ENCODE data around the gene ATXN1. TPM values are rescaled to one million over a fixed set of nuclear protein-coding genes. Genes with fewer than 3 reads are reported as not detected.

Gene ATXN1
- total and polyA plus RNA-seq, 2 experiments from 2014 or later = 14.2 to 20.1 TPM

DNA sequence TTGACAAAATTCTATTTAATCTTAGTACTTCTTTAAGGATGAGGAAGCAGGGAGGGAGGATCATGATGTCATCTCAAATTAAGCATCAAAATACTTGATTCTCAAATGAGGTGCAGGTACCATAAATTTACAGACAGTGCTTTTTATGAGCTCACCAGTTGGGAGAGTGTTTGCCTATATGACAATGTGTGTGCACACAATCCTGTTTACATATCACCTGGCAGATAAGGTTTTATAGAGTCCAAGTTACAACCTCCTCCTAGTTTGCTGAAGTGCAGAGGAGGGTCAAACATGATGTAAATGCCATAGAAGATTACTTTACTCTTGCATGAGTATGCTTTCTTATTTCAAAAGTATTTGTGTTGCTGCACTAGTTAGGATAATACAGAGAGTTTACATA is 6.4 kb downstream of the ATXN1 start:
- Histone ChIP-seq H3K36me3 (ENCODE audit: low read depth) (peaks cover 3% of the 10 kb centered on the region; the same call in 1 of the 2 replicates), H3K9ac (no peak overlapping the region), H3K79me2 (ENCODE audit: insufficient read depth) (peaks cover 91% of the 10 kb centered on the region), H3F3A (ENCODE audit: insufficient read depth) (peaks cover 73% of the 10 kb centered on the region), H3K9me3 (ENCODE audit: low read depth) (no peaks in the 10 kb centered on the region), H4K20me1 (ENCODE audit: insufficient read depth) (no peaks in the 10 kb centered on the region), H3K27me3 (replicated peaks; ENCODE audit: insufficient read depth) (no peaks in the 10 kb centered on the region), H3K4me1 (ENCODE audit: insufficient read depth) (peaks cover 61% of the 10 kb centered on the region), H3K9me2 (ENCODE audit: insufficient read depth) (no peaks in the 10 kb centered on the region), H3K4me3 (no peak overlapping the region), H2AFZ (no peak overlapping the region), H3K27ac (no peak overlapping the region), H3K4me2 (ENCODE audit: unreplicated experiment) (no peak overlapping the region)
- TF ChIP-seq EZH2phosphoT487 (IDR thresholded peaks at IDR 0.05; ENCODE audit: insufficient read depth, low read depth) (no peak), EZH2 (IDR thresholded peaks at IDR 0.05; ENCODE audit: insufficient read depth, poor library complexity, severe bottlenecking) (no peak)
- in situ Hi-C loops (cut with MboI) = no loop called here
- no peak for DNase-seq

DNA sequence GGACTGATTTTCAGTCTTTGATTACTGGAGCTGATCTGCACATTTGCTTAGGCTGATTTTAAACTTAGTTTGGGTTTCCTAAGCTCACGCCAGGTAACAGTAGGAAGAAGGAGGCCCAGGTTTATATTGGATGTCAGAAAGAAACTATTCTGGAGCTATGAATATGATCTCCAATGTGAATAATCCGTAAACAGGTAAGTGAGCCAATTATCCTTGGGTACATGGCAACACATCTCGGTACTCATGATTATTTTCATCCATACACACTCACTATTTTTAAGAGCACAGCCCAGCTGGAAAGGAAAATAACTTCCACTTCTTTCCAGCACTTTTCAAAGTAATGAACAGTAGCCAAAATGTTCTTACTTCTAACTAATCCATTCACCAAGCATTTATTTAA is 7.0 kb downstream of the ATXN1 start:
- Histone ChIP-seq H3K9me3 (ENCODE audit: low read depth) (no peaks in the 10 kb centered on the region), H2AFZ (no peak overlapping the region), H3K27me3 (replicated peaks; ENCODE audit: insufficient read depth) (no peaks in the 10 kb centered on the region), H3K9ac (no peak overlapping the region), H3K27ac (no peak overlapping the region), H4K20me1 (ENCODE audit: insufficient read depth) (no peaks in the 10 kb centered on the region), H3K4me2 (ENCODE audit: unreplicated experiment) (no peak overlapping the region), H3K36me3 (ENCODE audit: low read depth) (peaks cover 9% of the 10 kb centered on the region; the same call in 1 of the 2 replicates), H3K9me2 (ENCODE audit: insufficient read depth) (no peaks in the 10 kb centered on the region), H3K4me3 (no peak overlapping the region), H3K4me1 (ENCODE audit: insufficient read depth) (peaks cover 64% of the 10 kb centered on the region), H3F3A (ENCODE audit: insufficient read depth) (peaks cover 73% of the 10 kb centered on the region), H3K79me2 (ENCODE audit: insufficient read depth) (peaks cover 97% of the 10 kb centered on the region)
- in situ Hi-C loops (cut with MboI) = no loop called here
- WGBS, 2 experiments (ENCODE audit: low coverage in 1 of 2, low lambda C conversion rate in 2 of 2, missing lambda C conversion rate in 2 of 2) = 43 to 53% methylated on average over 3 of the region's 3 CpGs
- no peak for DNase-seq
- TF ChIP-seq EZH2 (IDR thresholded peaks at IDR 0.05; ENCODE audit: insufficient read depth, poor library complexity, severe bottlenecking) (no peak), EZH2phosphoT487 (IDR thresholded peaks at IDR 0.05; ENCODE audit: insufficient read depth, low read depth) (no peak)

DNA sequence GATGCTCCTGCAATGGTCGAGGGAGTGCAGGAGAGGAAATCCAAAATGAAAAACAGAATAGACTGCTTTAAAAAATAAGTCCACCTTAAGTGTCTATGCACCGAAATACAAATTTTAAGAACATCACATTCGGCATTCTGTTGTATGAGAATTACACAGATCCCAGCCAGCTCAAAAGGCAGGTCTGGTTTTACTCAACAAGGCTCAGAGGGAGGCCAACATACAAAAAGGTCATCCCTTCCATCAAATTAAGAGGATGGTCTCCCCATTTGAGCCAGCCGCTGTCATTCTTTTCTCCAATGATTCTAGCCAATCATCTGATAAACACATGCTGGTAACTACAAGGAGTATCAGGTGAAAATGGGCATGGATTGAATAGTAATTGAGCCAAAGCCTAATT is 7.9 kb downstream of the ATXN1 start:
- Histone ChIP-seq H3K79me2 (ENCODE audit: insufficient read depth) (peaks cover 97% of the 10 kb centered on the region), H3K36me3 (ENCODE audit: low read depth) (peaks cover 15% of the 10 kb centered on the region; the same call in 1 of the 2 replicates), H3K9me3 (ENCODE audit: low read depth) (no peaks in the 10 kb centered on the region), H3K27ac (peak overlapping the region; percentile 85), H4K20me1 (ENCODE audit: insufficient read depth) (no peaks in the 10 kb centered on the region), H3K9me2 (ENCODE audit: insufficient read depth) (no peaks in the 10 kb centered on the region), H3K4me3 (no peak overlapping the region), H3K4me1 (ENCODE audit: insufficient read depth) (peaks cover 57% of the 10 kb centered on the region), H3F3A (ENCODE audit: insufficient read depth) (peaks cover 64% of the 10 kb centered on the region), H3K9ac (0 out of 2 replicates have a peak overlapping the region, but pooled peaks have one; percentile 68), H3K4me2 (ENCODE audit: unreplicated experiment) (no peak overlapping the region), H2AFZ (no peak overlapping the region), H3K27me3 (replicated peaks; ENCODE audit: insufficient read depth) (no peaks in the 10 kb centered on the region)
- DNase-seq = no peak
- no peak for TF ChIP-seq EZH2phosphoT487 (IDR thresholded peaks at IDR 0.05; ENCODE audit: insufficient read depth, low read depth)
- 77 to 82% methylated on average over 4 of the region's 4 CpGs for WGBS, 2 experiments (ENCODE audit: low coverage in 1 of 2, low lambda C conversion rate in 2 of 2, missing lambda C conversion rate in 2 of 2)
- in situ Hi-C loops (cut with MboI) = no loop called here

DNA sequence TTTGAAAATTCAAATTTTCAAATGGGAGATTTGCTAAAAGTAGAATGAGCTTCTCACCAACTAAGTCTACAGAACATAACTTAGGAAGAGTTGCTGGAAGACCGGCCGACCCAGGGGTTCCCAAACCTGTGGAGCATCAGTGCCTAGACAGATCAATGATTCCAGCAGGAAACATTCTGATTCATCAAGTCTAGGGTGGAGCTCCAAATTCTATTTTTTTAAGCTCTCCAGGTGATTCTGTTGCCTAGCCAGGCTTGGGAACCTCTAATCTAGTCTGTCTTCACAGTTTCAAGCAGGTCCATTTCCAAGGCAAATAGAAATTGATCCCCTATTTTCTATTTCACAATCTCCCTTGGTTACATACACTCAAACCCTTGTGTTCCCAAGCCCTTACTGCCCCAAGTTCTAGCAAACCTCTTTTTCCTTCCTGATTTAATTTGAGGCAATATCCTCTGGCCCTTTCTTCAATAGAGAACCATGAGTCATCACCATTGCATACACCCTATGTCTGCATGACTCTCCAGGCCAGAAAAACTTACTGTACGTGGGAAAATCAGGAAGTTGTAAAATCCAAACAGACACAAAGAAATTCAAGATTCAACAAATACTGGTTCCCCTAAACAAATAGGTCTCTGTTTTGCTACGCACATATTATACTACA is 8.9 kb downstream of the ATXN1 start:
- Histone ChIP-seq H3K27ac (peak overlapping the region; percentile 85), H3K4me1 (ENCODE audit: insufficient read depth) (peaks cover 57% of the 10 kb centered on the region), H4K20me1 (ENCODE audit: insufficient read depth) (no peaks in the 10 kb centered on the region), H3K4me2 (ENCODE audit: unreplicated experiment) (peak overlapping the region; percentile 78), H3K36me3 (ENCODE audit: low read depth) (peaks cover 15% of the 10 kb centered on the region; the same call in 1 of the 2 replicates), H3K9me2 (ENCODE audit: insufficient read depth) (no peaks in the 10 kb centered on the region), H3K9me3 (ENCODE audit: low read depth) (no peaks in the 10 kb centered on the region), H3K9ac (peak overlapping the region; percentile 68), H2AFZ (no peak overlapping the region), H3F3A (ENCODE audit: insufficient read depth) (peaks cover 66% of the 10 kb centered on the region), H3K27me3 (replicated peaks; ENCODE audit: insufficient read depth) (no peaks in the 10 kb centered on the region), H3K4me3 (peak overlapping the region; percentile 23; the same call in 1 of the 2 replicates), H3K79me2 (ENCODE audit: insufficient read depth) (peaks cover 96% of the 10 kb centered on the region)
- TF ChIP-seq EZH2 (IDR thresholded peaks at IDR 0.05; ENCODE audit: insufficient read depth, poor library complexity, severe bottlenecking) = no peak
- no peak for TF ChIP-seq EZH2phosphoT487 (IDR thresholded peaks at IDR 0.05; ENCODE audit: insufficient read depth, low read depth)
- 44 to 48% methylated on average over 4 of the region's 4 CpGs for WGBS, 2 experiments (ENCODE audit: low coverage in 1 of 2, low lambda C conversion rate in 2 of 2, missing lambda C conversion rate in 2 of 2)
- in situ Hi-C loops (cut with MboI) = no loop called here
- DNase-seq = peak; percentile 98

Measured in GM23248 (cell line).